Measurements from ENCODE around the gene KLHL6.

GRCh38 chr3:183449391-183449790 is 106.1 kb downstream of the KLHL6 start:
- TF ChIP-seq CTCF (IDR thresholded peaks at IDR 0.05; ENCODE audit: poor library complexity) (no peak), EZH2 (IDR thresholded peaks at IDR 0.05; ENCODE audit: borderline replicate concordance) (no peak), EZH2phosphoT487 (IDR thresholded peaks at IDR 0.05; ENCODE audit: low read depth, severe bottlenecking, unreplicated experiment) (no peak)
